Measurements from ENCODE around the gene CST1.
"Not testable (repeated sequence)": the region's sequence is repeated elsewhere in the genome, so short reads cannot be mapped to it uniquely, and the experiment has no call there.

GRCh38 chr20:23747551-23747950 is 3.2 kb downstream of the CST1 start:
- TF ChIP-seq CTCF (conservative IDR thresholded peaks at IDR 0.05 in 1 of 2, IDR thresholded peaks at IDR 0.05 in 1 of 2; ENCODE audit: low read depth in 1 of 2, low read length in 2 of 2); EZH2 (IDR thresholded peaks at IDR 0.05; ENCODE audit: low read length, missing control alignments): not testable (repeated sequence)

All from fibroblast of lung (primary cell).